Measurements from ENCODE around the gene GID8. TPM values are rescaled to one million over a fixed set of nuclear protein-coding genes. Genes with fewer than 3 reads are reported as not detected.
A peak's percentile ranks its signal among the peaks of the same experiment; 100 is the strongest.

Gene GID8
- 26.3 to 30.7 TPM (median 29.7 TPM) in 3 replicates for total RNA-seq
- long read RNA-seq, full-length matches to known transcripts = 39 of 47 reads
- long read RNA-seq, partial matches to known transcripts = 6 of 47 reads
- long read RNA-seq, other reads (novel, unspliced or antisense) = 2 of 47 reads

GRCh38 chr20:62938105-62938888 is at the start of gene GID8:
GID8 (plus strand) TSS chr20:62938147; CDS start chr20:62941503, 3,356 bp downstream.
- DNase-seq (ENCODE audit: low spot score) = no peak
- peak; percentile 50 for TF ChIP-seq CTCF (IDR thresholded peaks at IDR 0.05)
- Mint-ChIP-seq H3K36me3 (ENCODE audit: low read depth) (peaks cover 3% of the 10 kb centered on the region), H3K27ac (ENCODE audit: unreplicated experiment) (peak within 1 kb of the TSS; percentile 98), H3K4me1 (ENCODE audit: low read depth) (peaks cover 36% of the 10 kb centered on the region), H3K4me3 (ENCODE audit: unreplicated experiment) (peak within 1 kb of the TSS; percentile 84), H3K27me3 (ENCODE audit: low read depth) (no peaks in the 10 kb centered on the region), H3K9me3 (ENCODE audit: low read depth) (no peaks in the 10 kb centered on the region)

- no peak for TF ChIP-seq CTCF (IDR thresholded peaks at IDR 0.05)
- peaks cover 37% of the 10 kb centered on the region for H3K36me3 Mint-ChIP-seq (ENCODE audit: low read depth)
- no peaks in the 10 kb centered on the region for H3K27me3 Mint-ChIP-seq (ENCODE audit: low read depth)
Measured at GRCh38 chr20:62888406-62888805, 49.5 kb upstream of the GID8 start.

GRCh38 chr20:62888910-62889309 is 49.0 kb upstream of the GID8 start:
- peak; percentile 93 for DNase-seq (ENCODE audit: low spot score)
- H3K27ac Mint-ChIP-seq (ENCODE audit: unreplicated experiment) = no peak overlapping the region
- H3K4me1 Mint-ChIP-seq (ENCODE audit: low read depth) = peaks cover 20% of the 10 kb centered on the region
- no peak for TF ChIP-seq CTCF (IDR thresholded peaks at IDR 0.05)
- no peaks in the 10 kb centered on the region for H3K9me3 Mint-ChIP-seq (ENCODE audit: low read depth)
- H3K36me3 Mint-ChIP-seq (ENCODE audit: low read depth) = peaks cover 42% of the 10 kb centered on the region
- no peaks in the 10 kb centered on the region for H3K27me3 Mint-ChIP-seq (ENCODE audit: low read depth)
- no peak overlapping the region for H3K4me3 Mint-ChIP-seq (ENCODE audit: unreplicated experiment)

More at GRCh38 chr20:62888406-62888805, 49.5 kb upstream of the GID8 start:
- Mint-ChIP-seq H3K27ac (ENCODE audit: unreplicated experiment) (peak overlapping the region; percentile 91), H3K4me3 (ENCODE audit: unreplicated experiment) (no peak overlapping the region), H3K4me1 (ENCODE audit: low read depth) (peaks cover 20% of the 10 kb centered on the region), H3K9me3 (ENCODE audit: low read depth) (no peaks in the 10 kb centered on the region)
- peak; percentile 56 for DNase-seq (ENCODE audit: low spot score)

GRCh38 chr20:62889411-62889810 is 48.5 kb upstream of the GID8 start:
- H3K36me3 Mint-ChIP-seq (ENCODE audit: low read depth) = peaks cover 47% of the 10 kb centered on the region
- H3K27me3 Mint-ChIP-seq (ENCODE audit: low read depth) = no peaks in the 10 kb centered on the region
- DNase-seq (ENCODE audit: low spot score) = peak; percentile 63
- H3K4me1 Mint-ChIP-seq (ENCODE audit: low read depth) = peaks cover 20% of the 10 kb centered on the region
- TF ChIP-seq CTCF (IDR thresholded peaks at IDR 0.05) = no peak
- no peak overlapping the region for H3K4me3 Mint-ChIP-seq (ENCODE audit: unreplicated experiment)
- no peaks in the 10 kb centered on the region for H3K9me3 Mint-ChIP-seq (ENCODE audit: low read depth)
- H3K27ac Mint-ChIP-seq (ENCODE audit: unreplicated experiment) = no peak overlapping the region

GRCh38 chr20:62889871-62890270 is 48.1 kb upstream of the GID8 start:
- Mint-ChIP-seq H3K27me3 (ENCODE audit: low read depth) (no peaks in the 10 kb centered on the region), H3K4me1 (ENCODE audit: low read depth) (peaks cover 20% of the 10 kb centered on the region), H3K9me3 (ENCODE audit: low read depth) (no peaks in the 10 kb centered on the region), H3K36me3 (ENCODE audit: low read depth) (peaks cover 47% of the 10 kb centered on the region), H3K27ac (ENCODE audit: unreplicated experiment) (no peak overlapping the region), H3K4me3 (ENCODE audit: unreplicated experiment) (no peak overlapping the region)
- TF ChIP-seq CTCF (IDR thresholded peaks at IDR 0.05) = no peak
- DNase-seq (ENCODE audit: low spot score) = peak; percentile 93

Measured in chondrocyte (in vitro differentiated cells).